Iris pigment epithelial cell (primary cell): ENCODE data around the gene GALNT5.

ENCODE experiments used
- DNase-seq: peaks from one replicate; pipeline ENCODE4 v3.0.0-alpha.2; 2011; ENCODE audit warnings: low read depth

GALNT5 gene

DNA sequence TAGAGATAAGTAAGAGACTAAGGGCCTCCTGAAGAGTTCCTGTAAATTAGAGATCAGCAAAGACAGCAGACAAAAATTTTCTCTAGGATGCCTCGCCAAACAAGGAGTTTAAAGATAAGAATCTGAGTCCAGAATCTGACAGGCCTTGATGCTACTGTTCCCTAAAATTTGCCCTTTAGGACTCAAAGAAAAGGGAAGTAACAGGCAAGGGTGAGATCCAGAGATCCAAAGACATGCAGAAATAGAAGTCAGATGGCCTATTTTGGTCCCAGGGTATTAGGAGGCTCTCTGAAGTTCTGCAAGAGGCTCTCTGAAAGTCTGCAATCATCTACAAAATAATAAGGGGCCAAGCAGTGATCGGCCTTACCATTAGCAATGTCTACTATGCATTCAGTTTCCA lies 33.0 kb downstream of the GALNT5 start:
- DNase-seq, result no peak

DNA sequence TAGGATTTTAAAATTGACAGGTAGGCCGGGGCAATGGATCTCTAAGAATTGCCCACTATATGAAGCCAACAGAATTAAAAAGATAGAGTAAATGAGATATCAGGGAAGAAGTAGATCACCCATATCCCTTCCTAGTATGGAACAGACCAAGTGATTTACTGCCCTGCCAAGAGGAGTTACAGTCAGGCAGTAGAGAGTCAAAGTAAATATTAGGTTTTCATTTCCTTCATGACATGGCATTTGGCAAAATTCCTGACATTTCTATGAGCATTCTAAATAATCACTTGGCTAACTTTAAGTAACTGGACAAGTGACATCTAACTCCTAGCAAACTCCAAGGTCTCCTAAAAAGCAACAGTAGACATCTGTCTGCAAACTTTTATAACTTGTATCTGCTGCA lies 33.5 kb downstream of the GALNT5 start:
- DNase-seq, result no peak

- DNase-seq, result no peak
Observed at GRCh38 chr2:157292853-157293252, 35.3 kb downstream of the GALNT5 start.

DNA sequence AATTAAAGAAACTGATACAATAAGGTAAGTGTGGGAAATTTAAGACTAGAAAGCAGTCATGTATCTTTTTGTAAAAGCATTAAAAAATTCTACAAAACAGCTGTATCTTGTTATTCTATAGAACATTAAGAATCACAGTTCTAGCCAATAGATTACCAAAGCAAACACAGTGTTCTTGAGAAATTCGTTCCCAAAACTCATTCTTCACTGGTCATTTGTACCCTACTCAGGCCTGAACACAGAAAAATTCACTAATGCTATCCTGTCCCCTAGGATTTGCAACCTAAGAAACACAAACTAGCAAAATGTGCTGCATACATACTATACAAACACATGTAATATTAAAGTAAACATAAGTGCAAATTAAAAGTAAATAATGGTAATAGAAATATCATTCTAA lies 39.0 kb downstream of the GALNT5 start:
- no peak for DNase-seq

DNA sequence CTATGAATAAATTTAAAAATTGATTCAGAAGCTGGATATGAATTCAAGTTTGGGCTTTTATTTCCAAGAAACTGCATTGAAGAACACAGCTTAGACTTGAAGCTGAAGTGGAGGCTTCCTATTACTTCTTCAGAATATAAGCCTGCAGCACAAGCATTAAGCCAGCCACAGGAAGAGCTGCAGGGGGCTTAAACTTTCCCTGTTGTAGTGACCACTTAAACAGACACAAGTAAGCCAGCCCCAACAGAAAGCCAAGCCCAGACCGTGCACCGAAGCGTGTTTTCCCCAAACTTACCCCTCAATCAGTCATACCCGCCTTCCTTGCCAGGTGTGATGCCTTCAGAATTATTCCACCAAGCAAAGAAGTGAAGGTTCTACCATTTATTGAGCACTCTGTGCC lies 39.5 kb downstream of the GALNT5 start:
- DNase-seq, result no peak

- DNase-seq, result no peak
Observed at GRCh38 chr2:157301307-157301706, 43.8 kb downstream of the GALNT5 start.

DNA sequence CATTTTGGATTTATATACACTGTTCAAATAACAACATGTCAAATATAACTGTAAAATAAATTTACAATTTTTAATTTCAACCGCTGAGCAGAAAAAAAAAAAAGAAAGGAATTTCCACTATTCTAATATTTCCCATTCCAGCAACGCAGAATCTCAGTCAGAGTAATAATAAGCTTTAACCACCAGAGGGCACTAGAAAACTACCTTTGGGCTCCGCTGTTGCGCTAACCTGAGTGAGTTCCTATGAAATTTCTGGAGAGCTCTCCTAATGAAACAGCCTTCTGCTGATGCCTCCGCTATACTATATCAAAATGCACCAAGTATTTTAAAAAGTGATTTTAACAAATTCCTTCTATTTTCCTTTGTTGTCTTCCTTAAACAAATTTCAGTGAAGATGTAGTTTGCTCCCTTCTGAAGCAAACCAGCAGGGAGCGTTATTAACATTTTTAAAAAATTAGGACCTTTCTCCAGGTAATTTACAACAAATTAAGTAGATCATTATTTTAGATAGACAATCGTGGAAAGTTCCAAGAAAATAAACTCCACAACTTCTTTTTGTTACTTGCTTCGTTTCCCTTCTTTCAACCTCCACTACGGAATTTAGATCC lies 45.1 kb downstream of the GALNT5 start:
- peak; percentile 45 for DNase-seq

GRCh38 chr2:157303612-157304011 lies 46.1 kb downstream of the GALNT5 start:
- no peak for DNase-seq

DNA sequence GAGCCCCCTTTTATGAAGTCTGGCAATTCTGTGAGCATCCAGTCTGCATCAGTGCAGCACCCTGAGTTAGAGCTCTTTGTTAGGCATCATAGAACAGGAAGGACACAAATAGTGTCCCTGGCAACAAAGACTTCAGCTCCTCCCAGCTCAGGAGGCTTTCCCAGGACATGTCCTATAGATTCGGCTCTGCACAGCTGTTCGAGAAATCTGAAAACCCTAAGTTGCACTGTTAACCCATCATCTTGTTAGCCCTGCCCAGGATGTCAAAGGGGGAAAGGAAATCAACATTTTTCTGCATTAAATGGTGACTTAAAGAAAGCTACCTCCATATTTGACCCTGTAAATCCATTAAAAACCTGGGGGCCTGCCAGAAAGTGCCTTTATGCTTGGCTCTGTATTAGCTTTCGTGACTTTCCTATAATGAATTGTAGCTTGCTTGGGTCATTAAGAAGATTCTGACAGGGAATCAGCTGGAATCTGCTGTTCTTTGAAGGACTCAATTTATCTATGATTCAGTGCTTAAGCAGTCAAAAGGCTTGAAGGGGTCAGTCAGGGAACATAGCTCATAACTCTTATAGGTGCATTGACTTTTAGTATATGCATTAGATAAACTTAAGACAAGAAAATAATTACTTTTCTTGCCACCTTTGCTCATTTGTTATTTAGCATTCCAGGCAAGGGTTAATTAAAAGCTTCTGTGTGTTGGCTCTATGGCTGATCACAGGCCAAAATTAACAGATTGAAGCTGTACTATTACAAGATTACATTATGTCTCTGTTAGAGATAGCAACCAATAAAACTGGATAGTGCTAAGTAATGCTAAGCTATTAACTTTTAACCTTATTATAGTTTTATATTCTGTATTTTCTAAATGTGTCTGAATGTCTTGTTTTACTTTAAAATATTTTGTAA lies 47.6 kb downstream of the GALNT5 start:
- DNase-seq, result peak; percentile 74

DNA sequence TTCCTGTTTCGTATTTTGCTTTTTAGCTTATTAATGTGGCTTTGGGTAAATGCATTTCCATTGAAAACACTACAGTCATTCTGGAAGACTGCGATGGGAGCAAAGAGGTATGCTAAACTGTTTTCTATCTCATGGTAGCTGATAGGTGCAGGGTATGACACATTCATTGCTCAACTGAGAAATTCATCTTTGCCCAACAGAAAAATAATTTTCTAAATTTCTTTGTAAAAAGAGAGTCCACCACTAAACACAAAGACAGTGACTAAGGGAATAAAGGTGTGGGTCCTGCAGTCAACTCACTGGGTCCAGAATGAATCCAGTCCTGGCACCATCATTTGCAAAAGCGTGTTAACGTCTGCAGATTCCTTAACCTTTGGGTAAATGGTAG lies 48.2 kb downstream of the GALNT5 start:
- peak; percentile 35 for DNase-seq

DNA sequence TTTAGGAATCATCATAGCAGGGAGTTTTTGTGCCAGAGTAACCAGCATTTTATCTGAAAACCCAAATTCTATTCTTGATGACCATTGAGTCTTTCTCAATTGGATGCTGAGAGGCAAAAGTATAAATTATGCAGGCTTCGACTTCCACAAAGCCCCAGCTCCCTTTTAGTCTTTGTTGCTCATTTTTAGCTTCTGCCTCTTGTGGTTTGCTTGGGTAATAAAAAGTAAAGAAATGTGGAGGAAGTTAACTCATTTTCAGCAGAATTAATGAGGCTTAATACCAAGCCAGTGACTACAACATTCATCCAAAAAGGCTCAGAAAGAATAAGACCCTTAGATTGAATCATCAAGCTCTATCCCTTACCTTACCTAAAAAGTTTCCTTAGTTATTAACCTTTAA lies 49.5 kb downstream of the GALNT5 start:
- DNase-seq, result no peak

DNA sequence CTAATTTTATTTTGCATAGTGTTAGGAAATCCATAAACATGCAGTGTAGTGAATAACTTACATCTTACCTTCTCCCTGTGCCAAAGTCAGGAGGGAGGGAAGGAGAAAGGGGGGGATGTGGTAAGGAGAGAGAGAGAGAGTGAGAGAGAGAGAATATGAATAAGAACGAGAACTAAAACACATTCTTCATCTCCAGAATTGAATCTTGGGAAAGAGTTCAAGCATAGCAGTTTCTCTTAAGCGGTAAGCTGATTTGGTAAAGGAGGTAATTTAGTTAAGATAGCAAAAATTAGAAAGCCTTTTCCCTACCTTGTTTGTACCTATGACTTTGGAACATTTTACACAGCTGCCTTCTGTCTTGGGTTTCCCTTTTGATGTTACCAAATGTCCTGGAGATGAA lies 52.4 kb downstream of the GALNT5 start:
- DNase-seq, result no peak

DNA sequence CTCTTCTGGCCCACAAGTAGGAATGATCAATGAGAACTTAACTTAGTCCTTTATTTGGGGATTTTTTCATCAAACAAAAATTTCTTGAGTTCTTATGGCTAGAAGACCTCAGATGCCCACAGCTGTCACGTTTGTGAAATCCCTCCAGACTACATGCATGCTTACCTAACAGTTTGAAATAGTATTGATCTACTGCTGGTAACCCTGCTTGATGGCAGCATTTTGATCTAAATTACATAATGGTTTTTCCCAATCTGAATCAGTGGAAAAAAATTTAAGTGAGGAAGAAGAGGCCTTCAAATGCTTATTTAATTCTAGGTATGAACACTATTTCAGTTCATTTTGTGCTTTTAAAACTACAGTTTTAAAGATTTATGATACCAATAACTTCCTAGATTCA lies 54.2 kb downstream of the GALNT5 start:
- DNase-seq, result no peak

- DNase-seq, result peak; percentile 20
Observed at GRCh38 chr2:157312866-157313486, 55.5 kb downstream of the GALNT5 start.

GRCh38 chr2:157315901-157316300 lies 58.4 kb downstream of the GALNT5 start:
- no peak for DNase-seq

DNA sequence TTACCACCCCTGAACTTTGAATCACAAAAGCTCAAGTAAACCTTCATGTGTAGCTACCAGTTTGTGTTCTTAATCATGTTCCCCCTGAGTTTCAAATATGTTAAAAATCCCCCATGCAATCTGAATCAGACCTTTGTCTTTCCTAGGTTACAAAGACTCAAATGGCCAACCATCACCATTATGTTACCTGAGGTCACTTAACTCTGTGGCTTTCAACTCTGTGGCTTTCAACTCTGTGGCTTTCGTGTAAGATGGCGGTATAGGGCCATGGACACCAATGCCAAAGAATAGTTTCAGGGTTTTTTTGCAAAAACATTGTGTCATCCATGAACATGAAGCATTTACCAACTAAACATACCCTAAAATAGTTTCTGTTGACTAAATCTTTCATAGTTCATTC lies 61.4 kb downstream of the GALNT5 start:
- DNase-seq, result no peak

DNA sequence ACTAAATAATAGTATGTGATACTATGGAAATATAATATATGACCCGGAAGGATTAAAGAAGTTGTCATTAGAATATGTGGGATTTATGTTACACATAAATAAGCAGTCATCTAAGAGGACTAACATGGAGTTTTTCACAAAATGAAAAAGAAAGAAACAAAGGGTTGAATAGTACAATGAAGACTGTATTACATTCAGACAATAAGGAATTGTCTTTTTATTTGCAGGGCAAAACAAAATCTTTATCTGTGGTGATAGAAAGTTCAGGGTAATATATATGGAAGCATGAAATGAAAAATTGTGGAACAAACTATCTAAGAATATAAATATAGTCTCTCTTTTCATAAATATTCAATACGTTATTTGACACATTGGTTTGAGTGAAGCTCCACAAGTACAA lies 62.3 kb downstream of the GALNT5 start:
- no peak for DNase-seq

DNA sequence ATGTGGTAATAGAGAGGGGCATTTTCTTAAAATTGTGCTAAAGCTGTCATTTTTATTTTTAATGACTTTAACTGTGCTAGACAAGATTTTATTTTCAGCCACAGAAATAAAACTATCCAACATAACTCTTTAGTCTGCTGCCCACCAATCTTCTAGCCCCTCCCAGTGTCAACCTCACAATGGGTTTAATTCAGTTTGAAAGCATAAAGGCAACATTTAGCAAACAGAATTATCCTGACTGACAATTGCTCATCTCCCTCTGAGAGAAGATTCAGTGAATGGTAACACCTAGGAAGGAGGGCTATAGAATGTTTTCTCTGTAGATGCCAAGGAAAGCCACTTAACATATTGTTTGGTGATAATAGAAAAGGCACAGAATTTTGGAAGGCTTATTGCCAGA lies 62.9 kb downstream of the GALNT5 start:
- no peak for DNase-seq

DNA sequence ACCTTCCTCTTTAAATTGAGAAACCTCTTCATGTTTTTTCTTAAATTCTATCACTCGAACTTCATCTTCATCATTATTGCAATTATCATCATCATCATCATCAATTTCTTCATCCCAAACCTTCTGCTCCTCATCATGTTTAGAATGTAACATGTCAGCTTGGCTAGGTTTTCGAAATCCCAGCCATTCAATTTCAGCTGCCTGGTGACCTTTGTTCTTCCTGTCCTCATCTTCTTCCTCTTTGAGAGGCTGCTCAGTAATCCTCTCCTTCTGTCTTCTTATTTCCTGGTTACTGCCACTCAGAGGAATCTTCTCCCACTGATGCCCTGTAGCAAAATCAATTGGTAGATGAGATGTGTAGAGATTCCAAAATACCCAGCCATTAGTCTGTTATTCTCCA lies 64.0 kb downstream of the GALNT5 start:
- no peak for DNase-seq

GRCh38 chr2:157322432-157322831 lies 64.9 kb downstream of the GALNT5 start:
- no peak for DNase-seq

DNA sequence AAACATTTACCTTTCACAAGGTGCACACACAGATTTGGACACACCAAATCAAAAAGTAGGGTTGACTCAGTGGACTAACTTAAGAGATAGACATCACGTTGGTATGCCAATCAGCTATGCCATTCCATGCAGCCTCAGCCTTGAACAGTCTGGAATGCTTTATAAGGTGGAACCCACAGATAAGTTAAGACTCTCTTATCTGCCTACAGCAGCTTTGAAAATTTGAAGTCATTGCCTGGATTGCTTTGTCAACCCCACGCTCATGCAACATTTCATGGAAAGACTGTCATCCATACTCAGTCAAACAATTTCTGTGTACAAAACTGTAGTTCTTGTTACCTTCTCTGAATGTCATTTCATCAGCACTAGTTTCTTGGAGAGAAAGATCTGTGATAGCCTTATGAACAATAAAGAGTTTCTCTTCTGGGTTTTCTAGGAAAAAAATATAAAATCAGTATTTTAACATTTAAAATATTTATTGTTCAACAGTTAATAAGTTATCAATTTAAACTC lies 66.9 kb downstream of the GALNT5 start:
- no peak for DNase-seq

GRCh38 chr2:157325786-157326185 lies 68.3 kb downstream of the GALNT5 start, which contains the start of gene ERMN:
ERMN (minus strand) TSS chr2:157325824; CDS start chr2:157325642, 182 bp downstream.
- DNase-seq, result no peak

DNA sequence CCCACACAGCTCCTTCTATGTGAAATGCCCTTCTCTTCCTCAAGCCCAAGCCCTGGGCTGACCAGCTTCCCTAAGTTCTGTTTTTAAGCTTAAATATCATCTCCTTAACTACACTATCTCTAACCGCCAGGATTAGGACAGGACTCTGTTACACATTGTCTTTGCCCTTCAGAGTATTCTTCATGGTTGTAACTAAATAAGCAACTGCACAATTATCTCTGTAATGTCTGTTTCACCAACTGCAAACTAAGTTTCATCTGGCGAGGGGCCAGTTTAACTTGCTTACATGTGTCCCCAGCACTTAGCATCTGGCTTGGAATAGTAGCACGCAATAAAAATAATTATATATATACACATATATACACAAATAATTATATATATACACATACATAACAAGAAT lies 69.2 kb downstream of the GALNT5 start:
- DNase-seq, result no peak
